ENCODE measurements around the gene WDR5.
A peak's percentile ranks its signal among the peaks of the same experiment; 100 is the strongest.

The WDR5 gene

DNA sequence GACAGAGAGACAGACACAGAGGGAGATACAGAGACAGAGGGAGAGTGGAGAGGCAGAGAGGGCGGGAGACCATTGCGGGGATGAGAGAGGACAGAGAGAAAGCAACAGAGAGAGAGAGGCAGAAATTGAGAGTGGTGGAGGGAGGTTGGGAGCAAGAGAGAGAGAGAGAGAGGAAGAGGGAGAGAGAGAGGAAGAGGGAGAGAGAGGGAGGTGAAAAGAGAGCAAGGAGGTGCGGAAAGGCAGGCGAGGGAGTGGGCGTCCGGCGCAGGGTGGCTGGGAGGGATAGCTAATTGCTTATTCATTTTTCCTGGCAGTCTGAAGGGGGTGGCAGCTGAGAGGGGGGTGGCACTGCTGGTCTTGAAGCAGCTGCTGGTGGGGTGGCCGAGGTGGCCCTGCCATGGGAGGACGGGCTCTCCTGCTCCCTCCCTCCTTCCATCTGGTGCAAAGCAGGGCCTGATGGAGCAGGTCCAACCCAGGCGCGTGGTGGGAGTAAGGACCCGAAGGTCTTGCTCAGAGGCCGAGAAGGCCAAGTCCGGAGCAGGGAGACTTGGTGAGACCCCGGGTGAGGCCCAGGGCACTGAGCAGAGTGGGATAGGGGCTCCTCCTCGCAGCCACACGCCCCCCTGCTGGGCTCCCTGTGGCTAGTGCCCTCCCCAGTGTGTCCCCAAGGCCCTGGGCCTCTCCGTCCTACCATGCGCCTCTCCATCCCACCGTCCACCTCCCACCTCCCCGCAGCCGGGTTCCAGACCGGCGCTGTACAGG, 53.8 kb downstream of the WDR5 start:
- DNase-seq: no peak

GRCh38 chr9:134190232-134191121, 54.6 kb downstream of the WDR5 start:
- DNase-seq: peak; percentile 28

DNA sequence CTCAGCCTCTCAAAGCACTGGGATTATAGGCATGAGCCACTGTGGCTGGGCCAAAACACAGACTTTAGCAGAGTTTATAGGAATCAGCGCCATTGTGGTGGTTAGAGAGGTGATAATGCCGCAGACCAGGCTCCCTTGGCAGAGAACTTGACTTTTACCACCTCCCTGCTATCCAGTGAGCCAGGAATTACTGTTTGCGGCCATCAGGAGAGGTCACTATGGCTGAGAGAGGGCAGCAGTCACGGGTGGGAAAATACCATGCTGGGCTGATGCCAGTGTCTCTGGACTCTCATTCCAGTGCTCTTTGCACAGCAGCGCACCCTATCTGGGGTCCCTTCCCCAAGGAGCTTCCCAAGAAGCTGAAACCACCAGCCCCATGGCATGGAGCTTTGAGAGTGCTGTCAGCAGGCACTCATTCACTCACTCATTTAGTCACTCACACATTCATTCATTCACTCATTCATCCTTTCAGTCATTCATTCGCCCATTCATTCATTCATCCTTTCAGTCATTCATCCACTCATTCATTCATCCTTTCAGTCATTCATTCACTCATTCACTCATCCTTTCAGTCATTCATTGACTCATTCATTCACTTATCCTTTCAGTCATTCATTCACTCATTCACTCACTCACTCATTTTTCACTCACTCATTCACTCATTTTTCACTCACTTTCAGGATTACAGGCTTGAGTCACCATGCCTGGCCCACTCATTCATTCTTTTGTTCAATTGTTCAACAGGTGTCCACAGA, 55.8 kb downstream of the WDR5 start:
- DNase-seq: peak; percentile 25

GRCh38 chr9:134192311-134192950, 56.5 kb downstream of the WDR5 start:
- DNase-seq: peak; percentile 21

DNA sequence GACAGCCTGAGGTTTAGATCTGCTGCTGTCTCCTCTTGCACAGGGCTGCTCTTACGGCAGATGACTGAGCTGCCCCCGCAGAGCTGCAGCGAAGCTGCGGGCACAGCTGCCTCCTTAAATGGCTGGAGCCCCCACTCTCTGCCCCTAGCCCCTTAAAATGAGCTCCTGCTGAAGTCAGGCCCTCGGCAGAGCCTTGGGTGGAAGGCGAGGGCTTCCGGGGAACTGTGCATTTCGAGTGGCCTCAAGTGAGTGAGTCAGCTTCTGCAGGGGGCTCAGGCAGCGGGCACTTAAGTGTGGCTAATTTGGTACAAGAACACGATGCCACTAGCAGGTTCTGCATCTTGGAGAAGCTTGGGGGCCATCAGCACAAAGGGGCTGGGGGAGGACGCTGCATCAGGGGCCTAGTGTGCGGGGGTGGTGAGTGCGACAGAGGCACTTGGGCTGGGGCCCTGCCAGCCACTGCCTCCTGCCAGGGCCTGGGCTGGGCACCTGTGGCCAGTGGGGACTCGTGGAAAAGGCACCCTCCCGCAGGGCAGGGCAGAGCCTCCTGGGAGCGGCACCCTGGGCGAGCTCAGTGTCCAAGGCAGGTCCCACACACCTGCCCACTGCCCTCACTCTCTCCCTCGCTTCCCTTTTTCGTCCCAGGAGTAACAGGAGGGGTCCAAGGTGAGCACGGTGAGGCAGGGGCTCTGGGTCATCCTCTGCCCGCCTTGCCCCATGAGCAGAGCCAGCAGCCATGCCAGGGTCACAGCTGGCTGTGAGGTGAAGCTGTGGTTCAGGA, 57.3 kb downstream of the WDR5 start:
- DNase-seq: peak; percentile 26

- DNase-seq: peak; percentile 25
These were observed 58.1 kb downstream of the WDR5 start for GRCh38 chr9:134193912-134194535.

GRCh38 chr9:134195558-134195957, 59.7 kb downstream of the WDR5 start:
- no peak for DNase-seq

- no peak for DNase-seq
These were observed 61.0 kb downstream of the WDR5 start for GRCh38 chr9:134196911-134197310.

- DNase-seq: no peak
These were observed 62.9 kb downstream of the WDR5 start for GRCh38 chr9:134198791-134199190.

- DNase-seq: no peak
These were observed 64.8 kb downstream of the WDR5 start for GRCh38 chr9:134200730-134201129.

GRCh38 chr9:134203224-134203623, 67.3 kb downstream of the WDR5 start:
- no peak for DNase-seq

DNA sequence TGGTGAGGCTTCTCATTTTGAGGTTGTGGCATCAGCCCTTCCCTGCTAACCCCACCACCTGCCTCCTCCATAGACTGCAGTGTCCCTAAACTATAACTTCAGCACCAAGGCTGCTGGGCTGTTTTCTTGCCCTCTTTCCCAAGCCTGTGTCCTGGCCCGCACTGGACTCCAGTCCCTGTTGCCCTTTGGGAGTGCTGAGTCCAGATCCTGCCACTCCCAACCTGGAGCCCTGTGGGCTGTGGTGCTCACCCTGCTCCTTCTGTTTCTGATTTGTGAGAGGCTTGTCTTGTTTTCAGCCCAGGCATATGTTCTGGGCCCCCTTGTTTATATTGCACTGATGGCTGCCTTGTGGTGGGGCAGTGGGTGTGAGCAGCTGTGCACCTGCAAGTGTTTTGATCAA, 68.2 kb downstream of the WDR5 start:
- DNase-seq: no peak

- DNase-seq: no peak
These were observed 69.2 kb downstream of the WDR5 start for GRCh38 chr9:134204991-134205578.

GRCh38 chr9:134205672-134206310, 69.9 kb downstream of the WDR5 start:
- DNase-seq: no peak

DNA sequence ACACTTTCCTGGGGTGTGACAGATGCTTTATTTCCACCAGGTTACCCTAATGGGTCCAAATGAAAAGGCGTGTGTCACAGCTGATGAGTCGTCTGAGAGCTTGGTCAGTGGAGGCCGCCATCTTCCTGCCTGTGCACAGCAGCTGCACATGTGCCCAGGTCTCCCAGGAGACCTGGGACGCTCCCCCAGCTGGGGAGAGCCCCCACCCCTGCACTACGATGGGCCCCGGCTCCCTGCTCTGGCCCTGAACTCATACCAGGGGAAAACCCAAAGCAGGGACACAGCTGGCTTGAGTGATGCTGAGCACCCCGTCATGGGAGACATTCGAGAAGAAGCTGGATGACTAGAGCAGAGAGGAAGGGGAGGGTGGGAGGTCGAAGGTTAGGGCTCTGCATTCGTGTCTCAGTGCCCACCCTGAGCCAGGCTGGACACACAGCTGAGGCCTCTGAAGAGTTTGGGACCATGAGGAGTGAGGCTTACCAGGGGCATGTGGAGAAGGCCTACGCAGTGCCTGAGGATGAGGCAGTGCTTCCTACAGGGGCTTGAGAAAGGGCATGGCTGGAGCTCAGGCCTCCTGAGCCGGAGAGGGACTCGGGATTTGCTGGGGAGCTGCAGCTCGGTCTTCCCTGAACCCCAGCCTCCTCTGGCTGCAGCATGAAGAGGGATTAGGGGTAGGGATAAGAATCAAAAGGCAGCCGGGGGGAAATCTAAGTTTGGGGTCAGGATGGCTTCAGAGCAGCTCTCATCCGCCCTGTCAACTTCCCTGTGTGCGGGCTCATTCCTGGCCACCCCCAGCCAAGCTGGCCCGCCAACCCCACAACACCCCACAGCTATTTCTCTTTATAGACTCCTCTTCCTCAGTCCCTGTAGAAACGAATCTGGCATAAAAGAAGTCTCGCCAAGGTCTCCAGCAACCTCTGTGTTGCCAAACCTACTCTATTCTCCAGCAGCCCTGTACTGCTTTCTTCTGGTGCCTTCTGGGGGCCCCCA, 70.7 kb downstream of the WDR5 start:
- DNase-seq: no peak

- no peak for DNase-seq
These were observed 72.5 kb downstream of the WDR5 start for GRCh38 chr9:134208310-134208841.

GRCh38 chr9:134208981-134209725, 73.3 kb downstream of the WDR5 start:
- DNase-seq: no peak
